IPS DF 4.7 (cell line): ENCODE measurements around the gene ADTRP.

Experiments used
- DNase-seq: peaks from one replicate; pipeline ENCODE4 v3.0.0-alpha.2; 2013; ENCODE audit warnings: low spot score; ENCODE audit errors: extremely low read depth

Gene ADTRP

GRCh38 chr6:11773581-11773980 is 5.0 kb downstream of the ADTRP start:
- DNase-seq, result no peak

DNA sequence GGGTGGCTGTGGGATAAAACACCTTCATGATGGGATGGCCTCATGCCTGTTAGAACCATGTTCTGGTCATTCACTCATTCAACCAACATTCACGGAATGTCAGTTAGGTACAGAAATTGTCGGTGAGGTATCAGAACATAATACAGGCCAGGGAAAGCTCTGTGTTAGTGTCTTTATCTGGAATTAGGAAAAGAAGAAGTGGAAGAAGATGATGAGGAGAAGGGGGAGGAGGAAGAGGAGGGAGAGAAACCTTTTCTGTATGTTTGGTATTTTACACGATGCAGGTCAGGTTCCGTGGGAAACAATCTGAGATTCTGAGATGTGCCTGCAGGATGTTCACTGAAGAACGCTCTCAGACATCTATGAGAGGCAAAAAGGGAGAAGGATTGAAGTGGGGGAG is 5.6 kb downstream of the ADTRP start:
- DNase-seq, result no peak

- no peak for DNase-seq
Measured at GRCh38 chr6:11772109-11772825, 6.3 kb downstream of the ADTRP start.

- DNase-seq, result no peak
Measured at GRCh38 chr6:11771473-11772048, 7.0 kb downstream of the ADTRP start.

GRCh38 chr6:11770546-11771466 is 7.8 kb downstream of the ADTRP start:
- DNase-seq, result no peak

DNA sequence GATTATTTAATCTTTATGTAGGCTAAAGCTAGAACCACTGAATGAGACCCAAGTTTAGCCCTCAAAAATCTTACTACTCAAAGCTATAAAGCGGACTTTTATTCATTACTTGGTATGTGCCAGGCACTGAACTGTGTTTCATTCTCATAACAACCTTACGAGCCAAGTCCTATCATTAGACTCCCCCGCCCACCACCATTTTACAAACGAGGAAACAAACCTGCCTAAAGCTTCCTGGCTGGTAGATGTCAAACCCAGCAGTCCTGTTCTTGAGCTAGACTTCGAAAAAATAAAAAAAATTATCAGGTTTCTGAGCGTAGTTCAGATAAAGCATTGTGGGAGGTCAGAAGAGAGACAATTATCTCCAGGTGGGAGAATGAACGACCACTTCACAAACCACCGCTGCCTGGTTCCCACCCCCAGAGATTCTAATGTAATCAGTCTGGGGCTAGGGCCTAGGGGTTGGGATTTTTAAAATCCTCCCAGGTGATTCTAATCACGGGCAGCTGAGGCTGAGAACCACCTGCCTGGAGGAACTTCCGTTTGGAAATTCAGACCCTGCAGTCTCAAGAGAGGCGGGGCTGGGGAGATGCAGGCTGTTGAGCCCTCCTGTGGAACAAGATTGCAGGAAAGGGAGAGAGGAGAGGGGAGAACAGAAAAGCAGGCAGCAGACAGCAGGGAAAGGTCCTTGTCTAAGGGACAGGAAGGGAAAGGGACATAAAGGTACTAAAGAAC is 8.6 kb downstream of the ADTRP start:
- no peak for DNase-seq

- no peak for DNase-seq
Measured at GRCh38 chr6:11769244-11769643, 9.4 kb downstream of the ADTRP start.

- DNase-seq, result no peak
Measured at GRCh38 chr6:11767978-11768756, 10.4 kb downstream of the ADTRP start.

GRCh38 chr6:11767458-11767857 is 11.1 kb downstream of the ADTRP start:
- DNase-seq, result no peak

GRCh38 chr6:11766589-11767450 is 11.8 kb downstream of the ADTRP start:
- DNase-seq, result no peak

DNA sequence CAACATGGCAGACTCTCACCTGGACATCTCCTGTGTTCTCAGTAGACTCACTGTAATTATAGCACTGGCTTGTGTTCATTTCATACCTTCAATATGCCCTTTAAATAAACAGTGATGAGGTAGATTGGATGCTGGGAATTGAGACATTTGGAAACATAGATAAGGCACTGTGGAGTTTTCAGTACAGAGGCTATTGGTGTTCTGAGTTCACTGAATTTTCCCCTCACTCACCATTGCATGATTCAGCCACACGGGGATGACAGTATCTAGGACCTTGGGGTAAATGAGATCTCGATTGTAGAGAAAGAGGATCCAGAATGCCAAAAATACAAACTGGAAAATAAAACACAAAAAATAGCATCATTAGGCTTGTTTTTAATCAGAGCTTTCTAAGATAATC is 12.6 kb downstream of the ADTRP start:
- DNase-seq, result no peak

DNA sequence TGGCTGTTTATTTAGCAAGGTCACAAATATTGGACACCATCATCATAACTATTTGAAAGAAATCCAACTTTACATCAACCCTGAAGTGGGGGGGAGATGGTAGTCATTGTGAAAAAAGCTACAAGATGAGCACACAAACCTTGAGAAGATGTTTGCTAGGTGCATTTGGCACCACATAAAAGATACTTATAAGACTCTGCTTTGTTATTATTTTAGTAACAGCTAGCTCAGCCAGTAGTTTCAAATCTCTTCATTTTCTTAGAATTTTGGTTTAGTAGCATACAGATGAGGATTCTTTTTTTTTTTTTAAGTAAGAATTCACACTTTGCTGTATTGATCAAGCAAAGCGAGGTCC is 14.4 kb downstream of the ADTRP start:
- DNase-seq, result no peak

DNA sequence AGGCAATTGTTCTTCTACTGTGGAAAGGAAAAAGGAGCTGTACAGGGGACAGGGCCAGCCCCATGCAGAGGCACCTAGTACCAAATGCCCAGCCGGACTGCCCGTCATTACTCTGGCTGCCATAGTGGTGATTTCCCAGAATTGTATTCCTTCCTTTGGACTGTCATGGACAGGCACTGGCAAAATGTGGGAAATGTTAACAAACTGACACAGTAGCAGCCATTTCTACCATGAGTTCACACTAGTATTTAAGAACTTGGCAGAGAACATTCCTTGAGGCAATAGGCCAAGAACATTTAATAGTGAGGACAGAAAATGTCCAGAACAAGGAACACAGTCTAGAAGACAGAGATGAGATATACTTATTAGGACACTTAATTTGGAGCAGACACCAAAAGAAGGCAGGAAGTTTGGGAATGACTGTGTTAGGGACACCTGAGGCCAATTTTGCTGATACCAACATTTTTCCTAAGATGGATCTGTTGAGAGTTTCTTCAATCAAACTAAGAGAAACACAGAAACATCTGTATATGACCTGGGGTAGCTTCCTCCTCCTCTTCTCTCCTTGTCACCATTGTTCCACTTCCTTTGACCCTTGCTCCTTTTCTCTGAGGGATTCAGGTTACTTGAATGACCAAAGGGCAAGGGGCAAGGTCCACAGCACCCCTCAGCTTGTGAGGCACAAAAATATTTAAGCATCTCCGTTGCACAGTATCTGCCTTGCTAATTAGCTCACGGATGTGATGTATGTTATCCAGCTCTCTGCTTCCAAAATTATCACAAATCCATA is 14.9 kb downstream of the ADTRP start:
- no peak for DNase-seq

DNA sequence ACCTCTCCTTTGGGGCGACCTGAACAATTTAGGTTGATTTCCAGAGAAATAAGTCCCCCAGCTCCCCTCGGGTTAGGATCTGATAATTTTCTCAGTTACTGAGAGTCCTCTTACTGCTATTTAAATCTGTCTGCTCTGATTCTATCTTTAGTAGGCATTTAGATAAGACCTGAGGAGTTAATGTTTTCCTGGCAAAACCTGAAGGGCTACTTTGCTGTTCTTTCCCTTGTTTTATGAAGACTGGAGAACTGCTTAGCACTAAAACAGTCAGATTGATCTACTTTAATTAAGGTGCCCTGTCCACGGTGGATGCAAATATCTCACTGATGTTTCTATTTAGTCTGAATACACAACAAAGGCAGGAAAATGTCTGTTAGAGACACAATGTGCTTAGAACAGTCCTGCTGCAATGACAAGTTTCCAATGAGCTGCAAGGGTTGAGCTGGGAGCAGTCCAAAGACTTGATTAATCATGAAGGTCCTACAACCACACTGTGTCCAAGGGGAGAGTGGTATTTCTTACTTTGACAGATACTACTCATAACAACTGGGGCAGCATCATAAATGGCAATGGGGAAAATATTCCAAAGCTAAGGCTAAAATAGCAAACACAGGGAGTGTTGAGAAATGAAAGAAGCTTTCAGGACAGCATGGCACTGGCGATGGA is 15.7 kb downstream of the ADTRP start:
- no peak for DNase-seq

DNA sequence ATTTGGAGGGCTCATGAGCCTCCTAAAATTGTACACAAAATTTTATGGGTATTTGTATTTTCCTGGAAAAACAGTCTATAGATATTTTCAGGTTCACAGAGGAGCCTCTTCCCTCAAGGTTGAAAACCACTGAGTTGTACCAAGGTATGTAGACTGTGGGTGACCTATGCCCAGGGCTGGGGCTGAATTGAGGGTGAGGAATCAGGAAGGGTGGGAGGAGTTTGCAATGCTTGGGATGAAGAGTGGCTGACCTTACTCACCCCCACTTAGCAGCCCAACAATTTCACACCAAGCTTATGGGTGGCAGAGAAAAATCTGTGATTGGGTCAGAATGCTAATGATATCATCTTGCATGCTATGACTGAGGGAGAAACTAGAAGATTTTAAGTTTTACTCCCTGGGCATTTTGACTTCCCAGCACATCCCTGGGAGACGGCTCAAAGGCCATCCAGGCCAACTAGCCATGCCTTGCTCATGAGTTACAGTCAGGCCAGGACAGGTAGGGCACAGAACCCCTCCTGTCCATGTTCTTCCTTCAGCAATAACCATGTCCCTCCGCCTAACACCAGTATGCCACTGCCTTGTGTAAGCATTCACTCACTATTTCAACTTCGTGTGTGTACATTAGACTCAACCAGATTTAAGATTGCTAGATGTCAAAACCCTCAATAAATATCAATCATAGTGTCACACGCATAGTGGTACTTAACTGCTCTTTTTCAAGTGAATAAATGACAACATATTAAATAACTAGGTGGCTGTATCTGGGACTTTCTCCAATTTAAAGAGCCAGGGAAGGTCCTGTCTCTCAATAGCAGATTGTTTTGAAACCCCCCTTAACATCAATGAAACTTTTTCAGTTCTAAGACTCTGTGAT is 16.6 kb downstream of the ADTRP start:
- no peak for DNase-seq

- no peak for DNase-seq
Measured at GRCh38 chr6:11760015-11760473, 18.6 kb downstream of the ADTRP start.

GRCh38 chr6:11758878-11759277 is 19.7 kb downstream of the ADTRP start:
- no peak for DNase-seq

DNA sequence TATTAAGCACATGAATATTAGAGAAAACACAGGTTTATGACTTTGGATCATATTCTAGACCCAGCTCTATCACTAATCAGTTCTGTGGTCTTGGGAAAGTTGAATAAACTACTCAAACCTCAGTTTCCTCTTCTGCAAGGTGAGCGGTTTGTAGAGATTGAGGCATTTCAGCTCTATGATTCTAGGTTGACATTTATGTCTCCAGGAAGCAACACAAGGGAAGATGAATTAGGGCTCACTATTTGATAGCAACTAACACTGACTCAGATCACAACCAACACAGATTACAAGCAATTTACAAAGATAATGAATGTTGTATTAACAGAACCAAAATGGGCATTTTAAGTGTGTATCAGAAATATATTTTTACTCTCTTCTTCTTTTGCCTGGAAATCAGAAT is 21.9 kb downstream of the ADTRP start:
- no peak for DNase-seq
